ENCODE results near the gene PPP1R9A.

PPP1R9A gene

GRCh38 chr7:95132500-95132899 is 225.1 kb downstream of the PPP1R9A start:
- TF ChIP-seq, protein P1, sequence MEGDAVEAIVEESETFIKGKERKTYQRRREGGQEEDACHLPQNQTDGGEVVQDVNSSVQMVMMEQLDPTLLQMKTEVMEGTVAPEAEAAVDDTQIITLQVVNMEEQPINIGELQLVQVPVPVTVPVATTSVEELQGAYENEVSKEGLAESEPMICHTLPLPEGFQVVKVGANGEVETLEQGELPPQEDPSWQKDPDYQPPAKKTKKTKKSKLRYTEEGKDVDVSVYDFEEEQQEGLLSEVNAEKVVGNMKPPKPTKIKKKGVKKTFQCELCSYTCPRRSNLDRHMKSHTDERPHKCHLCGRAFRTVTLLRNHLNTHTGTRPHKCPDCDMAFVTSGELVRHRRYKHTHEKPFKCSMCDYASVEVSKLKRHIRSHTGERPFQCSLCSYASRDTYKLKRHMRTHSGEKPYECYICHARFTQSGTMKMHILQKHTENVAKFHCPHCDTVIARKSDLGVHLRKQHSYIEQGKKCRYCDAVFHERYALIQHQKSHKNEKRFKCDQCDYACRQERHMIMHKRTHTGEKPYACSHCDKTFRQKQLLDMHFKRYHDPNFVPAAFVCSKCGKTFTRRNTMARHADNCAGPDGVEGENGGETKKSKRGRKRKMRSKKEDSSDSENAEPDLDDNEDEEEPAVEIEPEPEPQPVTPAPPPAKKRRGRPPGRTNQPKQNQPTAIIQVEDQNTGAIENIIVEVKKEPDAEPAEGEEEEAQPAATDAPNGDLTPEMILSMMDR (IDR thresholded peaks at IDR 0.05), result no peak
- H3K4me3 ChIP-seq, result no peak overlapping the region
- H3K36me3 ChIP-seq, result no peaks in the 10 kb centered on the region
- H3K27ac ChIP-seq, result no peak overlapping the region
- H3K9me3 ChIP-seq, result no peaks in the 10 kb centered on the region
- DNase-seq, result no peak
- intact Hi-C loops (cut with DNase I; ENCODE audit: low total_unique reads), result no loop called here
- no peaks in the 10 kb centered on the region for H3K27me3 ChIP-seq
- no peaks in the 10 kb centered on the region for H3K4me1 ChIP-seq

GRCh38 chr7:95139922-95140321 is 232.5 kb downstream of the PPP1R9A start:
- Histone ChIP-seq H3K4me3 (no peak overlapping the region), H3K9me3 (no peaks in the 10 kb centered on the region), H3K27ac (no peak overlapping the region), H3K36me3 (no peaks in the 10 kb centered on the region), H3K4me1 (no peaks in the 10 kb centered on the region), H3K27me3 (no peaks in the 10 kb centered on the region)
- intact Hi-C loops (cut with DNase I; ENCODE audit: low total_unique reads), result no loop called here
- DNase-seq, result no peak
- TF ChIP-seq, protein P1 (IDR thresholded peaks at IDR 0.05), result no peak

DNA sequence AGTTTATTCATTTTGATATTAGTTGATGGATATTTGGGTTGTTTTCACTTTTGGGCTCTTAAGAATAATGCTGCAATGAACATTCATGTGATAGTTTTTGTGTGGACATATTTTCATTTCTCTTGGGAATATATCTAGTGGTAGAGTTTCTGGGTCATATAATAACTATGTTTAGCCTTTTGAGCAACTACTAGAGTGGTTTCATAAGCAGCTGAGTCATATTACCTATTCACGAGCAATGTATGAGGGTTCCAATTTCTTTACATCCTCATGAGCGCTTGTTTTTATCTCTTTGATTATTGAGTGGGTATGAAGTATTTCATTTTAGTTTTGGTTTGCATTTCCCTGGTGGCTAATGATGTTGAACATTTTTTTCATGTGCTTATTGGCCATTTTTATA is 234.4 kb downstream of the PPP1R9A start:
- no peak for DNase-seq
- no peaks in the 10 kb centered on the region for H3K27me3 ChIP-seq

GRCh38 chr7:95144256-95144655 is 236.9 kb downstream of the PPP1R9A start:
- Histone ChIP-seq H3K36me3 (no peaks in the 10 kb centered on the region), H3K4me3 (no peak overlapping the region), H3K9me3 (no peaks in the 10 kb centered on the region), H3K27ac (no peak overlapping the region), H3K27me3 (no peaks in the 10 kb centered on the region), H3K4me1 (no peaks in the 10 kb centered on the region)
- intact Hi-C loops (cut with DNase I; ENCODE audit: low total_unique reads), result no loop called here
- TF ChIP-seq, protein P1 (IDR thresholded peaks at IDR 0.05), result no peak
- DNase-seq, result no peak

More for the DNA sequence above, 234.4 kb downstream of the PPP1R9A start:
- H3K36me3 ChIP-seq, result no peaks in the 10 kb centered on the region
- intact Hi-C loops (cut with DNase I; ENCODE audit: low total_unique reads), result no loop called here
- no peaks in the 10 kb centered on the region for H3K9me3 ChIP-seq
- H3K4me1 ChIP-seq, result no peaks in the 10 kb centered on the region
- TF ChIP-seq, protein P1 (IDR thresholded peaks at IDR 0.05), result no peak
- H3K27ac ChIP-seq, result no peak overlapping the region
- H3K4me3 ChIP-seq, result no peak overlapping the region

DNA sequence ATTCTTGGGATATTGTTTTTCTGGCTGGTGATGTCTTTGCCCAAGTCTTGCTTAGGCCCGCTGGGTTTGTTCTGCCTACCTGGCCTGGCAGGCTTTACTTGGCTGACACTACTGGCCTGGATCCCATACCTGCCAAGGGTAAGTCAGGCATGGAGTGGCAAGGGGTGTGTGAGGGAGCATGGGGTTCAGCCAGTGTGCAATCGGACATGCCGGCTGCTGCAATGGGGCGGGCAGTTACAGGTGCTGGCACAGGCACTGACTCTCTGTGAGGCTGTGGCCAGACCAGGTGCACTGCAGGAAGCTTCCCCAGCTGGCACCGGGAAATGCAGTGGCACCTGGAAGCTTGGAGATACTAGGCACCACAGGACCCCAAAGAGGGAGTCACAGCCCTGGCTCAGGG is 248.6 kb downstream of the PPP1R9A start:
- no peak overlapping the region for H3K27ac ChIP-seq
- no peak for DNase-seq
- no peaks in the 10 kb centered on the region for H3K4me1 ChIP-seq
- no peak overlapping the region for H3K4me3 ChIP-seq
- no peaks in the 10 kb centered on the region for H3K36me3 ChIP-seq
- no peaks in the 10 kb centered on the region for H3K9me3 ChIP-seq
- TF ChIP-seq, protein P1 (IDR thresholded peaks at IDR 0.05), result no peak
- intact Hi-C loops (cut with DNase I; ENCODE audit: low total_unique reads), result no loop called here
- no peaks in the 10 kb centered on the region for H3K27me3 ChIP-seq

- H3K36me3 ChIP-seq, result no peaks in the 10 kb centered on the region
- TF ChIP-seq, protein P1 (IDR thresholded peaks at IDR 0.05), result no peak
- no peaks in the 10 kb centered on the region for H3K27me3 ChIP-seq
- DNase-seq, result no peak
- no peaks in the 10 kb centered on the region for H3K9me3 ChIP-seq
- no peak overlapping the region for H3K4me3 ChIP-seq
- no peaks in the 10 kb centered on the region for H3K4me1 ChIP-seq
- intact Hi-C loops (cut with DNase I; ENCODE audit: low total_unique reads), result no loop called here
- H3K27ac ChIP-seq, result no peak overlapping the region
These were observed 250.0 kb downstream of the PPP1R9A start for GRCh38 chr7:95157381-95157780.
